Astrocyte of the cerebellum (primary cell): ENCODE measurements around the gene TEX12.

ENCODE experiments used
- DNase-seq: peaks from one replicate; pipeline ENCODE4 v3.0.0-alpha.2; 2011; ENCODE audit warnings: low read depth
- H3K4me3 ChIP-seq: 2 replicates; pipeline ENCODE4 v1.5.1; 2011; ENCODE audit warnings: mild to moderate bottlenecking, low read depth, low read length, moderate library complexity
- in situ Hi-C: cut with HindIII; loops from 2 replicates; pipeline ENCODE4 v1.10.0; 2017; ENCODE audit warnings: low sequenced_read_pairs
- TF ChIP-seq, protein P1 (sequence below): IDR thresholded peaks from 2 replicates; pipeline ENCODE4 v1.5.1; 2012; ENCODE audit warnings: low read length, low read depth, moderate library complexity, mild to moderate bottlenecking; ENCODE audit errors: missing control alignments

Gene TEX12

DNA sequence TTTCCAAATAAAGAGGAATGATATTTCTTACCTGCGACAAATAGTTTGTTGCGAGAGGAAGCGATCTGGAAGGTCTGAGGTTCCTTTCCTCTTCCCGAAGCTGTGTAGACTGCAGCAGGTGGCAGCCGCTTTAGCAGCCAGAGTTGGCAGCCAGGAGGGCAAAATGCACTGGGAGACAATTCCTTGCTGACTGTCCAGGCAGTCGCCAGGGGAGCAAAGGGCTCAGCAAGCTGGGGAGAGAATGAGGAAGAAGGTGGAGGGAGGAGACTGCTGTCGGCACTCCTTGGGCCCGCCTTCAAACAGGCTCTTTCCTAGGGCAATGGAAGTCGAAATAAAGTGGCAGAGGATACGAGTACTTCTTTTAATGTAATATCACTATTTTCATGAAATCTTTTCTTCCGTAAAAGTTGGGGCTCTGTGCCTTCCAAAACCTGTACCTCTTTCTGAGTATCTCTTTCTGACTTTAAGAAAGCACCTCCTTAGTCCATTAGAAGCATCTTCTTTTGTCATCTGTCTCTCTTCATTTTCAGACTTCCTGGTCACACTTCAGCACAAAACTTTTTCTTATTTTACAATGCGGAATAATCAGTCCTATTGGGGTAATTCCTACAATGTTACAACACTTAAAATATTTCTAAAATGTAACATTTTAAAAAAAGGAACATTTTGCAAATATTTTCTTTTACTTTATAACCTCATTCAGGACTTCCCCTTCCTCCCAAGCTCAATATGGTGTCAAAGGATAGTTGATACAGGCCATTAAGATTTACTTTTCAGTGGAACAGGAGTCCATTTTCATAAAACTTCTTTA lies 3.1 kb upstream of the TEX12 start, which contains the start of gene IL18:
TSS of gene IL18 (minus strand) at position 220 of the 811 bp plus-strand sequence. CDS start 9,041 bp downstream, outside the sequence.
- TF ChIP-seq, protein P1, sequence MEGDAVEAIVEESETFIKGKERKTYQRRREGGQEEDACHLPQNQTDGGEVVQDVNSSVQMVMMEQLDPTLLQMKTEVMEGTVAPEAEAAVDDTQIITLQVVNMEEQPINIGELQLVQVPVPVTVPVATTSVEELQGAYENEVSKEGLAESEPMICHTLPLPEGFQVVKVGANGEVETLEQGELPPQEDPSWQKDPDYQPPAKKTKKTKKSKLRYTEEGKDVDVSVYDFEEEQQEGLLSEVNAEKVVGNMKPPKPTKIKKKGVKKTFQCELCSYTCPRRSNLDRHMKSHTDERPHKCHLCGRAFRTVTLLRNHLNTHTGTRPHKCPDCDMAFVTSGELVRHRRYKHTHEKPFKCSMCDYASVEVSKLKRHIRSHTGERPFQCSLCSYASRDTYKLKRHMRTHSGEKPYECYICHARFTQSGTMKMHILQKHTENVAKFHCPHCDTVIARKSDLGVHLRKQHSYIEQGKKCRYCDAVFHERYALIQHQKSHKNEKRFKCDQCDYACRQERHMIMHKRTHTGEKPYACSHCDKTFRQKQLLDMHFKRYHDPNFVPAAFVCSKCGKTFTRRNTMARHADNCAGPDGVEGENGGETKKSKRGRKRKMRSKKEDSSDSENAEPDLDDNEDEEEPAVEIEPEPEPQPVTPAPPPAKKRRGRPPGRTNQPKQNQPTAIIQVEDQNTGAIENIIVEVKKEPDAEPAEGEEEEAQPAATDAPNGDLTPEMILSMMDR: no peak
- in situ Hi-C loops: no loop called here
- DNase-seq: no peak
- H3K4me3 ChIP-seq: no peak within 1 kb of the TSS

DNA sequence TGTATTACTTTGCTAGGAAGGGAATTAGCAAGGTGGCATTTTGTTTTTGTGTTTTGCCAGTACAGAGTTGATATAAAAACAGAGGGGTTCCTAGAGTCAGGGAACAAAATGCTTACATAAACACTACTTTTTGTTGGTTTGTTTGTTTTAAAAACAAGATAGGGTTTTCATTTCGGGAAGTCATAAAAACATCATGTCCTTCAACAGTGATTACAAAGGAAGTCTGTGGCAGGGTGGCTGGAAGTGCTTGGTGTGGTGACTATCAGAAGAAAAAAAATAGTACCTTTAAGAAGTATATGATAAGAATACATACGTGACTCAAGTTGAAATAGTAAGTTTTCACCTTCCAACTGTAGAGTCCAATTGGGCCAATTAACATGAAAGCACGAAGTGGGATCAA lies 2.1 kb upstream of the TEX12 start:
- TF ChIP-seq, protein P1: no peak
- in situ Hi-C loops: no loop called here
- DNase-seq: no peak
- H3K4me3 ChIP-seq: no peak overlapping the region

DNA sequence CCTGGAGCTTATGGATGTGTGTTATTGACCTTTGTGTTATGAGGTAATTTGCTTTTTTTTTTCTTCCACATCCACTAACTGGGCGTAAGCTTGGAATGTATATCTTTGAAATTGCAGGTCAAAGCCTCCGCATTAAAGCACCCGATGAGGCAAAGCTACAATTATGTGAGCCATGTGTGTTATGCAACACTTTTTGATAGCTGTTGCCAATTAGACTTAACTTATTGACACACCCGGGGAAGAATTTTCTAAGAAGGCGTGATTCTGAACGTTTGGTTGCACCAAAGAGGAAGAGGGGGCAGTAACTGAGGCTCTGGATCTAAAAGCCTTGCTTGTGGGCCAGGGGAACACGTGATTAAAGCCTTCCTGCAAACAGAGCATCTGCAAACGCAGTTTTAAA lies 610 bp upstream of the TEX12 start:
- no peak overlapping the region for H3K4me3 ChIP-seq
- TF ChIP-seq, protein P1: no peak
- in situ Hi-C loops: no loop called here
- DNase-seq: no peak

DNA sequence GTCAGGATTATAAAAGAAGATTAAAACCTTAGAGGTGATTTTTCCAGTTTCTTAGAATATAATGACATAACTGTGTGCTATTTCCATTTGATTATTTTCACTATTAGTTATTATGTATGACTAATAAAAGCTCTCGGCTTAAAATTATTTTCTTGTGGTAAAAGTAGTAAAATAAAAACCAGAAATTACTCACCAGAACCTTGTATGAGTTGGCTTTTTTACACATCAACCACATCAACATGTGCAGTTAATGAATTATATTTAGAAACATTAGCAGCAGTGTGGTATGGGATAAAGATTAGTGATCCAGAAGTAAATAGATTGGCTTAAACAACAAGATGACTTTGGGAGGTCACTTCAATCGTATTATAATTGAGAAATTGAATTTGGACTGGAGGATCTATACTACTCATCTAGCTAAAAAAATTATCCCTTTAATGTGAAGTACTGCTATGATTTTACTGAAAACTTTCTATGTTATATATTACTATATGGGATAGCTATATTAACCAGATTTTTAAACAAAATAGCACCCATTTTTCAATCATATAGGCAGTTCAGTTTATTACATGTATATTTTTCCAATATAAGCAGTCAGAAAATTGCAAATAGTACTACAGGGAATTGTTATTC lies 5.3 kb downstream of the TEX12 start:
- in situ Hi-C loops: no loop called here
- TF ChIP-seq, protein P1: no peak
- DNase-seq: peak; percentile 31
- no peak overlapping the region for H3K4me3 ChIP-seq

DNA sequence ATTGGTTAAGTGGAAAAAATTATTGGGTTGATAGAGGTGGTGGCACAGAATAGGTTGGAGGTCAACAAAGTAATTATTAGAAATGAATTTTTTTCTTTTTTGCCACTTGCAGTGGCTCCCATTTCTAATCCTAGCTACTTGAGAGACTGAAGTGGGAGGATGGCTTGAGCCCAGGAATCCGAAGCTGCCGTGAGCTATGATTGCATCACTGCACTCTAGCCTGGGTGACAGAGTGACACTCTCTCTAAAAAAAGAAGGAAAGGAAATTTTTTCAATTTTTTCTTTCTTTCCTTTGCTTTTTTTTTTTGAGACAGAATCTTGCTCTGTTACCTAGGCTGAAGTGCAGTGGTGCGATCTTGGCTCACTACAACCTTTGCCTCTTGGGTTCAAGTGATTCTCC lies 6.0 kb downstream of the TEX12 start:
- no peak overlapping the region for H3K4me3 ChIP-seq
- in situ Hi-C loops: no loop called here
- no peak for DNase-seq
- TF ChIP-seq, protein P1: no peak

DNA sequence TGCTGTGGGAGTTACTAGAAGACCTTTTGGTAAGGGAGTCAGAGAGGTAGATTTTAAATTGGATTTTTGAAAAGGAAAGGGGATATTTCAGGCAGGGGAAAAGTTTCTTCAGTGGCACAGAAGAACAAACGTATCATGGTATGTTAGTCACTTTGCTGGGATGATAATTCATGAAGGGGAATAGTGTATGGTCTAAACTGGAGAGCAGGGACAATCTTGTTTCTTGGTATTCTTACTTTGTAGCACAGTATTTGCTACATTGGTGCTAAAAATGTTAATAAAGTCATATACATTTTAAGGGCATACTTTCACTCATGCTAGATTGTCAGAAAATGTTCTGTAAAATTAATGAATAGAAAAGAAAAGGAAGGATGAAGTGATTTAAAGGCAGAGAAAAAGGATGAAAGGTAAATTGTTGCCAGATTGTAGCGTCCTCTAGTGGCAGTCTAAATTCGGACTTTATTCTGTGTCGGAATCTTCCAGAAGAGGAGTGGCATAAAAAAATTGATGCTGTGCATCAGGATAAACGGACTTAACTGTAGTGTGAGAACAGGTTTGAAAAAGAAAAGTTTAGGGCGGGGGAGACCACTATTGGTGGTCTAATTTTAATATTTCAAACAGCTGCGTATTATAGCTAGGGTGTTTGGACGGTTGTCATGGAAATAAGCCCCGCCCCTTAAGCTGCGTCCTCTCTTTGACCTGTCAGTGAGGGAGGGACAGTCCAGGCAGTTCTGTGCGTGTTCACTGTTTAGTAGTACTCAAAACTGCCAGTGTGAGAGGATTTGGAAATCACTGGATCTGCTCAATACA lies 7.8 kb downstream of the TEX12 start, which contains the start of gene BCO2:
TSS of gene BCO2 (plus strand) at position 724 of the 810 bp plus-strand sequence. CDS start 90 bp downstream, outside the sequence.
- in situ Hi-C loops: no loop called here
- DNase-seq: peak; percentile 42
- H3K4me3 ChIP-seq: peak within 1 kb of the TSS; percentile 19
- TF ChIP-seq, protein P1: peak; percentile 82
